ENCODE measurements around the gene FSTL5.

The FSTL5 gene

GRCh38 chr4:161704040-161704439 is 459.8 kb downstream of the FSTL5 start:
- H3K9me3 ChIP-seq (ENCODE audit: insufficient read depth, low read depth, low read length) = no peaks in the 10 kb centered on the region
- H3K36me3 ChIP-seq (ENCODE audit: insufficient read depth, low read length) = no peaks in the 10 kb centered on the region
- H3K27me3 ChIP-seq (ENCODE audit: insufficient read depth, low read length) = no peaks in the 10 kb centered on the region
- no peaks in the 10 kb centered on the region for H3K4me1 ChIP-seq (ENCODE audit: insufficient read depth, low read length)
- WGBS = 86% methylated on average over 4 of the region's 4 CpGs
- no peak overlapping the region for H3K4me3 ChIP-seq (ENCODE audit: low read length)
- no peak overlapping the region for H3K27ac ChIP-seq (ENCODE audit: low read depth, low read length)
- no peak overlapping the region for H3K9ac ChIP-seq (ENCODE audit: low read depth, low read length)

GRCh38 chr4:161702287-161702686 is 461.5 kb downstream of the FSTL5 start:
- no peak overlapping the region for H3K4me3 ChIP-seq (ENCODE audit: low read length)
- H3K4me1 ChIP-seq (ENCODE audit: insufficient read depth, low read length) = no peaks in the 10 kb centered on the region; the same call in 1 of the 2 replicates
- H3K27ac ChIP-seq (ENCODE audit: low read depth, low read length) = no peak overlapping the region
- WGBS = 100% methylated on average over 4 of the region's 4 CpGs
- H3K9me3 ChIP-seq (ENCODE audit: insufficient read depth, low read depth, low read length) = no peaks in the 10 kb centered on the region
- H3K36me3 ChIP-seq (ENCODE audit: insufficient read depth, low read length) = no peaks in the 10 kb centered on the region
- no peaks in the 10 kb centered on the region for H3K27me3 ChIP-seq (ENCODE audit: insufficient read depth, low read length)
- H3K9ac ChIP-seq (ENCODE audit: low read depth, low read length) = no peak overlapping the region

GRCh38 chr4:161696944-161697343 is 466.9 kb downstream of the FSTL5 start:
- H3K9me3 ChIP-seq (ENCODE audit: insufficient read depth, low read depth, low read length) = no peaks in the 10 kb centered on the region
- H3K36me3 ChIP-seq (ENCODE audit: insufficient read depth, low read length) = no peaks in the 10 kb centered on the region
- no peaks in the 10 kb centered on the region for H3K27me3 ChIP-seq (ENCODE audit: insufficient read depth, low read length)
- no peak overlapping the region for H3K4me3 ChIP-seq (ENCODE audit: low read length)
- H3K27ac ChIP-seq (ENCODE audit: low read depth, low read length) = peak overlapping the region; percentile 40; the same call in 1 of the 2 replicates
- no peak overlapping the region for H3K9ac ChIP-seq (ENCODE audit: low read depth, low read length)
- WGBS = 50% methylated on average over 1 of the region's 1 CpG
- H3K4me1 ChIP-seq (ENCODE audit: insufficient read depth, low read length) = peaks cover 5% of the 10 kb centered on the region; the same call in 1 of the 2 replicates

- no peaks in the 10 kb centered on the region for H3K36me3 ChIP-seq (ENCODE audit: insufficient read depth, low read length)
- no peaks in the 10 kb centered on the region for H3K4me1 ChIP-seq (ENCODE audit: insufficient read depth, low read length)
- H3K9ac ChIP-seq (ENCODE audit: low read depth, low read length) = no peak overlapping the region
- 100% methylated on average over 1 of the region's 2 CpGs for WGBS
- no peaks in the 10 kb centered on the region for H3K27me3 ChIP-seq (ENCODE audit: insufficient read depth, low read length)
- no peak overlapping the region for H3K27ac ChIP-seq (ENCODE audit: low read depth, low read length)
- no peak overlapping the region for H3K4me3 ChIP-seq (ENCODE audit: low read length)
- H3K9me3 ChIP-seq (ENCODE audit: insufficient read depth, low read depth, low read length) = no peaks in the 10 kb centered on the region
Measured at GRCh38 chr4:161680146-161680545, 483.7 kb downstream of the FSTL5 start.

- Histone ChIP-seq H3K27me3 (ENCODE audit: insufficient read depth, low read length) (no peaks in the 10 kb centered on the region), H3K4me3 (ENCODE audit: low read length) (no peak overlapping the region), H3K4me1 (ENCODE audit: insufficient read depth, low read length) (no peaks in the 10 kb centered on the region), H3K9me3 (ENCODE audit: insufficient read depth, low read depth, low read length) (no peaks in the 10 kb centered on the region), H3K36me3 (ENCODE audit: insufficient read depth, low read length) (no peaks in the 10 kb centered on the region), H3K9ac (ENCODE audit: low read depth, low read length) (no peak overlapping the region), H3K27ac (ENCODE audit: low read depth, low read length) (no peak overlapping the region)
- 89% methylated on average over 7 of the region's 7 CpGs for WGBS
Measured at GRCh38 chr4:161664740-161665139, 499.1 kb downstream of the FSTL5 start.

GRCh38 chr4:161663844-161664243 is 500.0 kb downstream of the FSTL5 start:
- no peak overlapping the region for H3K27ac ChIP-seq (ENCODE audit: low read depth, low read length)
- H3K27me3 ChIP-seq (ENCODE audit: insufficient read depth, low read length) = no peaks in the 10 kb centered on the region
- H3K4me3 ChIP-seq (ENCODE audit: low read length) = no peak overlapping the region
- no peak overlapping the region for H3K9ac ChIP-seq (ENCODE audit: low read depth, low read length)
- no peaks in the 10 kb centered on the region for H3K4me1 ChIP-seq (ENCODE audit: insufficient read depth, low read length)
- no peaks in the 10 kb centered on the region for H3K9me3 ChIP-seq (ENCODE audit: insufficient read depth, low read depth, low read length)
- 91% methylated on average over 6 of the region's 6 CpGs for WGBS
- no peaks in the 10 kb centered on the region for H3K36me3 ChIP-seq (ENCODE audit: insufficient read depth, low read length)

GRCh38 chr4:161658676-161659075 is 505.1 kb downstream of the FSTL5 start:
- Histone ChIP-seq H3K9me3 (ENCODE audit: insufficient read depth, low read depth, low read length) (no peaks in the 10 kb centered on the region), H3K27me3 (ENCODE audit: insufficient read depth, low read length) (no peaks in the 10 kb centered on the region), H3K27ac (ENCODE audit: low read depth, low read length) (no peak overlapping the region), H3K36me3 (ENCODE audit: insufficient read depth, low read length) (no peaks in the 10 kb centered on the region), H3K4me3 (ENCODE audit: low read length) (no peak overlapping the region), H3K9ac (ENCODE audit: low read depth, low read length) (no peak overlapping the region), H3K4me1 (ENCODE audit: insufficient read depth, low read length) (no peaks in the 10 kb centered on the region)
- no CpG with 5 or more reads among the region's 2 CpGs for WGBS

GRCh38 chr4:161657616-161658015 is 506.2 kb downstream of the FSTL5 start:
- Histone ChIP-seq H3K9me3 (ENCODE audit: insufficient read depth, low read depth, low read length) (no peaks in the 10 kb centered on the region), H3K36me3 (ENCODE audit: insufficient read depth, low read length) (no peaks in the 10 kb centered on the region), H3K27me3 (ENCODE audit: insufficient read depth, low read length) (no peaks in the 10 kb centered on the region), H3K27ac (ENCODE audit: low read depth, low read length) (no peak overlapping the region), H3K9ac (ENCODE audit: low read depth, low read length) (no peak overlapping the region), H3K4me1 (ENCODE audit: insufficient read depth, low read length) (no peaks in the 10 kb centered on the region), H3K4me3 (ENCODE audit: low read length) (no peak overlapping the region)
- WGBS = 93% methylated on average over 3 of the region's 3 CpGs

GRCh38 chr4:161656594-161656993 is 507.2 kb downstream of the FSTL5 start:
- no peaks in the 10 kb centered on the region for H3K36me3 ChIP-seq (ENCODE audit: insufficient read depth, low read length)
- no peaks in the 10 kb centered on the region for H3K4me1 ChIP-seq (ENCODE audit: insufficient read depth, low read length)
- H3K9me3 ChIP-seq (ENCODE audit: insufficient read depth, low read depth, low read length) = no peaks in the 10 kb centered on the region
- H3K4me3 ChIP-seq (ENCODE audit: low read length) = no peak overlapping the region
- 95% methylated on average over 3 of the region's 3 CpGs for WGBS
- no peak overlapping the region for H3K9ac ChIP-seq (ENCODE audit: low read depth, low read length)
- H3K27ac ChIP-seq (ENCODE audit: low read depth, low read length) = no peak overlapping the region
- H3K27me3 ChIP-seq (ENCODE audit: insufficient read depth, low read length) = no peaks in the 10 kb centered on the region

GRCh38 chr4:161655148-161655547 is 508.7 kb downstream of the FSTL5 start:
- no peaks in the 10 kb centered on the region for H3K27me3 ChIP-seq (ENCODE audit: insufficient read depth, low read length)
- no peaks in the 10 kb centered on the region for H3K36me3 ChIP-seq (ENCODE audit: insufficient read depth, low read length)
- H3K4me1 ChIP-seq (ENCODE audit: insufficient read depth, low read length) = no peaks in the 10 kb centered on the region
- H3K27ac ChIP-seq (ENCODE audit: low read depth, low read length) = no peak overlapping the region
- WGBS = 100% methylated on average over 2 of the region's 2 CpGs
- H3K9ac ChIP-seq (ENCODE audit: low read depth, low read length) = no peak overlapping the region
- H3K9me3 ChIP-seq (ENCODE audit: insufficient read depth, low read depth, low read length) = no peaks in the 10 kb centered on the region
- no peak overlapping the region for H3K4me3 ChIP-seq (ENCODE audit: low read length)

GRCh38 chr4:161653697-161654096 is 510.1 kb downstream of the FSTL5 start:
- WGBS = no CpG with 5 or more reads among the region's 1 CpG
- Histone ChIP-seq H3K4me1 (ENCODE audit: insufficient read depth, low read length) (no peaks in the 10 kb centered on the region), H3K4me3 (ENCODE audit: low read length) (no peak overlapping the region), H3K9ac (ENCODE audit: low read depth, low read length) (no peak overlapping the region), H3K27ac (ENCODE audit: low read depth, low read length) (no peak overlapping the region), H3K36me3 (ENCODE audit: insufficient read depth, low read length) (no peaks in the 10 kb centered on the region), H3K9me3 (ENCODE audit: insufficient read depth, low read depth, low read length) (no peaks in the 10 kb centered on the region), H3K27me3 (ENCODE audit: insufficient read depth, low read length) (no peaks in the 10 kb centered on the region)

- no peaks in the 10 kb centered on the region for H3K9me3 ChIP-seq (ENCODE audit: insufficient read depth, low read depth, low read length)
- H3K36me3 ChIP-seq (ENCODE audit: insufficient read depth, low read length) = no peaks in the 10 kb centered on the region
- H3K4me1 ChIP-seq (ENCODE audit: insufficient read depth, low read length) = no peaks in the 10 kb centered on the region
- H3K9ac ChIP-seq (ENCODE audit: low read depth, low read length) = no peak overlapping the region
- no CpG with 5 or more reads among the region's 2 CpGs for WGBS
- no peak overlapping the region for H3K4me3 ChIP-seq (ENCODE audit: low read length)
- no peaks in the 10 kb centered on the region for H3K27me3 ChIP-seq (ENCODE audit: insufficient read depth, low read length)
- no peak overlapping the region for H3K27ac ChIP-seq (ENCODE audit: low read depth, low read length)
Measured at GRCh38 chr4:161651586-161651985, 512.2 kb downstream of the FSTL5 start.
